CD8-positive, alpha-beta memory T cell (primary cell): ENCODE results near the gene IL10. TPM values are rescaled to one million over a fixed set of nuclear protein-coding genes. Genes with fewer than 3 reads are reported as not detected.
A peak's percentile ranks its signal among the peaks of the same experiment; 100 is the strongest.

Experiments used
- CTCF ChIA-PET: fragments of 350-600 bp; sonication (Branson Sonifier 250); formaldehyde crosslinking; loops from one replicate; lab custom pipeline; 2021; ENCODE audit warnings: antibody characterized with exemption; lab: Charles Lee
- POLR2A ChIA-PET: fragments of 350-600 bp; sonication (Branson Sonifier 250); formaldehyde crosslinking; loops from one replicate; lab custom pipeline; 2021; ENCODE audit warnings: antibody characterized with exemption; lab: Charles Lee
- DNase-seq, 5 donors: peaks; one replicate each; pipeline versions ENCODE4 v3.0.0 to v3.0.0-alpha.2; 2020 to 2022; ENCODE audit warnings: mixed read lengths in 1 of 5
- H3K27ac ChIP-seq: one replicate; pipeline ENCODE4 v1.7.0; 2013; ENCODE audit warnings: low read depth, mild to moderate bottlenecking, low read length, moderate library complexity
- H3K27me3 ChIP-seq: 2 replicates; pipeline ENCODE4 v1.7.0; 2013; ENCODE audit warnings: low read length, mild to moderate bottlenecking; ENCODE audit not compliant: insufficient read depth, poor library complexity, severe bottlenecking
- H3K36me3 ChIP-seq: 2 replicates; pipeline ENCODE4 v1.7.0; 2013; ENCODE audit warnings: mild to moderate bottlenecking, low read length, moderate library complexity; ENCODE audit not compliant: insufficient read depth
- H3K4me1 ChIP-seq: 2 replicates; pipeline ENCODE4 v1.7.0; 2013; ENCODE audit warnings: mild to moderate bottlenecking, low read length, moderate library complexity; ENCODE audit not compliant: insufficient read depth
- H3K4me3 ChIP-seq: 2 replicates; pipeline ENCODE4 v1.7.0; 2013; ENCODE audit warnings: mild to moderate bottlenecking, low read length
- H3K9me3 ChIP-seq: 2 replicates; pipeline ENCODE4 v1.7.0; 2013; ENCODE audit warnings: mild to moderate bottlenecking, low read length
- H3K27ac Mint-ChIP-seq, 8 donors: one replicate each; pipeline ENCODE4 v1.8.0; 2020 to 2021; ENCODE audit warnings: mixed read lengths in 8 of 8, mild to moderate bottlenecking in 6 of 8, inconsistent platforms in 3 of 8, moderate library complexity in 3 of 8
- H3K27me3 Mint-ChIP-seq, 2 donors: one replicate each; pipeline ENCODE4 v1.8.0; 2020 to 2021; ENCODE audit warnings: mixed read lengths in 2 of 2, mild to moderate bottlenecking in 1 of 2, moderate library complexity in 1 of 2
- H3K36me3 Mint-ChIP-seq, 3 donors: one replicate each; pipeline ENCODE4 v1.8.0; 2020 to 2021; ENCODE audit warnings: mixed read lengths in 3 of 3, inconsistent platforms in 1 of 3, mild to moderate bottlenecking in 1 of 3
- H3K4me1 Mint-ChIP-seq, 3 donors: one replicate each; pipeline ENCODE4 v1.8.0; 2020 to 2021; ENCODE audit warnings: mixed read lengths in 3 of 3, inconsistent platforms in 1 of 3, mild to moderate bottlenecking in 1 of 3
- H3K4me3 Mint-ChIP-seq, 7 donors: one replicate each; pipeline ENCODE4 v1.8.0; 2020 to 2021; ENCODE audit warnings: mixed read lengths in 7 of 7, mild to moderate bottlenecking in 6 of 7, moderate library complexity in 4 of 7, inconsistent platforms in 2 of 7
- H3K9me3 Mint-ChIP-seq, 5 donors: one replicate each; pipeline ENCODE4 v1.8.0; 2020 to 2022; ENCODE audit warnings: mixed read lengths in 5 of 5, mild to moderate bottlenecking in 3 of 5, moderate library complexity in 2 of 5, inconsistent platforms in 1 of 5
- polyA plus RNA-seq: library from polyadenylated mRNA; unstranded; fragments of 300-500 nt; fragmentation: Illumina TruSeq; gene quantifications from one replicate; pipeline ENCODE4 v1.2.3, GENCODE V29; 2021
- total RNA-seq, 2 experiments: library from RNA; stranded (reverse); gene quantifications; one replicate each; pipeline ENCODE4 v1.2.3, GENCODE V29; 2021

The IL10 gene
- total and polyA plus RNA-seq, 3 experiments from 2014 or later, result 0.33 to 7.6 (median 7.6) TPM

GRCh38 chr1:206751891-206752290 lies 20.4 kb downstream of the IL10 start:
- Histone ChIP-seq H3K4me3 (no peak overlapping the region), H3K36me3 (no peaks in the 10 kb centered on the region), H3K27ac (no peak overlapping the region), H3K4me1 (peaks cover 11% of the 10 kb centered on the region), H3K9me3 (no peaks in the 10 kb centered on the region), H3K27me3 (no peaks in the 10 kb centered on the region)
- Mint-ChIP-seq H3K4me1 (peaks cover 22 to 30% (median 23%) of the 10 kb centered on the region in 3 donors), H3K4me3 (no peak overlapping the region), H3K9me3 (no peaks in the 10 kb centered on the region), H3K36me3 (peaks cover 0 to 13% (median 2%) of the 10 kb centered on the region in 3 donors), H3K27ac (no peak overlapping the region), H3K27me3 (peaks cover 0 to 5% of the 10 kb centered on the region in 2 donors)
- ChIA-PET CTCF (no interaction called here), POLR2A (no interaction called here)
- no peak for DNase-seq

- Mint-ChIP-seq H3K36me3 (peaks cover 0 to 2% (median 0%) of the 10 kb centered on the region in 3 donors), H3K27me3 (no peaks in the 10 kb centered on the region), H3K4me1 (peaks cover 13 to 34% (median 30%) of the 10 kb centered on the region in 3 donors), H3K27ac (peak overlapping the region in 3 of 8 donors; percentile 15 to 75 (median 48)), H3K4me3 (no peak overlapping the region), H3K9me3 (no peaks in the 10 kb centered on the region)
- Histone ChIP-seq H3K27ac (no peak overlapping the region), H3K27me3 (no peaks in the 10 kb centered on the region), H3K4me1 (peaks cover 12% of the 10 kb centered on the region), H3K9me3 (no peaks in the 10 kb centered on the region), H3K36me3 (no peaks in the 10 kb centered on the region), H3K4me3 (no peak overlapping the region)
- CTCF ChIA-PET, result interaction anchor here (0.6 to 2.5 kb wide), 6 partner anchors 9 to 55 kb away, joined by 3 to 7 read pairs (median 4); no protein-coding TSS in a partner anchor
- no peak for DNase-seq
- POLR2A ChIA-PET, result no interaction called here
Measured at GRCh38 chr1:206748348-206749030, 23.8 kb downstream of the IL10 start.

GRCh38 chr1:206745301-206745700 lies 27.0 kb downstream of the IL10 start:
- H3K27ac Mint-ChIP-seq, result peak overlapping the region in 2 of 8 donors; percentile 29 to 78

GRCh38 chr1:206744683-206745082 lies 27.6 kb downstream of the IL10 start:
- no peak overlapping the region for H3K4me3 ChIP-seq
- H3K27ac Mint-ChIP-seq, result peak overlapping the region in 7 of 8 donors; percentile 18 to 85 (median 40)
- H3K9me3 Mint-ChIP-seq, result no peaks in the 10 kb centered on the region
- peak overlapping the region in 4 of 7 donors; percentile 2 to 57 (median 34) for H3K4me3 Mint-ChIP-seq
- CTCF ChIA-PET, result interaction anchor here (0.8 to 2.3 kb wide), 5 partner anchors 10 to 72 kb away, joined by 3 to 13 read pairs (median 3); no protein-coding TSS in a partner anchor
- H3K9me3 ChIP-seq, result no peaks in the 10 kb centered on the region
- H3K4me1 ChIP-seq, result peaks cover 28% of the 10 kb centered on the region
- H3K27ac ChIP-seq, result no peak overlapping the region
- H3K36me3 ChIP-seq, result no peaks in the 10 kb centered on the region
- peaks cover 30 to 70% (median 53%) of the 10 kb centered on the region in 3 donors for H3K4me1 Mint-ChIP-seq
- no peaks in the 10 kb centered on the region for H3K27me3 Mint-ChIP-seq
- POLR2A ChIA-PET, result interaction anchor here (0.7 kb wide), 1 partner anchor 16 kb away, joined by 4 read pairs; no protein-coding TSS in a partner anchor
- no peaks in the 10 kb centered on the region for H3K27me3 ChIP-seq
- no peak for DNase-seq
- peaks cover 0 to 2% (median 0%) of the 10 kb centered on the region in 3 donors for H3K36me3 Mint-ChIP-seq

More at GRCh38 chr1:206745301-206745700, 27.0 kb downstream of the IL10 start:
- CTCF ChIA-PET, result interaction anchor here (0.8 to 2.3 kb wide), 6 partner anchors 10 to 72 kb away, joined by 3 to 13 read pairs (median 4); no protein-coding TSS in a partner anchor
- Mint-ChIP-seq H3K36me3 (peaks cover 0 to 2% (median 0%) of the 10 kb centered on the region in 3 donors), H3K27me3 (no peaks in the 10 kb centered on the region), H3K4me3 (peak overlapping the region in 1 of 7 donors; percentile 2), H3K9me3 (no peaks in the 10 kb centered on the region), H3K4me1 (peaks cover 25 to 64% (median 46%) of the 10 kb centered on the region in 3 donors)
- Histone ChIP-seq H3K4me1 (peaks cover 22% of the 10 kb centered on the region), H3K27ac (no peak overlapping the region), H3K27me3 (no peaks in the 10 kb centered on the region), H3K36me3 (no peaks in the 10 kb centered on the region), H3K4me3 (no peak overlapping the region), H3K9me3 (no peaks in the 10 kb centered on the region)
- POLR2A ChIA-PET, result interaction anchor here (0.7 kb wide), 3 partner anchors 9 to 96 kb away, joined by 3 to 4 read pairs (median 4); no protein-coding TSS in a partner anchor
- no peak for DNase-seq

GRCh38 chr1:206742719-206743383 lies 29.4 kb downstream of the IL10 start:
- Mint-ChIP-seq H3K9me3 (no peaks in the 10 kb centered on the region), H3K4me3 (peak overlapping the region in 5 of 7 donors; percentile 9 to 49 (median 15)), H3K27me3 (no peaks in the 10 kb centered on the region), H3K4me1 (peaks cover 48 to 82% (median 63%) of the 10 kb centered on the region in 3 donors), H3K27ac (peak overlapping the region in 7 of 8 donors; percentile 10 to 88 (median 55)), H3K36me3 (no peaks in the 10 kb centered on the region)
- Histone ChIP-seq H3K4me3 (no peak overlapping the region), H3K36me3 (no peaks in the 10 kb centered on the region), H3K9me3 (no peaks in the 10 kb centered on the region), H3K27ac (no peak overlapping the region), H3K27me3 (no peaks in the 10 kb centered on the region), H3K4me1 (peaks cover 47% of the 10 kb centered on the region)
- no peak for DNase-seq
- CTCF ChIA-PET, result interaction anchor here (0.8 to 1.4 kb wide), 5 partner anchors 8 to 170 kb away, joined by 3 to 4 read pairs (median 4); no protein-coding TSS in a partner anchor
- POLR2A ChIA-PET, result no interaction called here

GRCh38 chr1:206741142-206741701 lies 31.1 kb downstream of the IL10 start:
- CTCF ChIA-PET, result interaction anchor here (1.3 to 2.1 kb wide), 5 partner anchors 15 to 66 kb away, joined by 3 to 7 read pairs (median 4); no protein-coding TSS in a partner anchor
- Histone ChIP-seq H3K4me3 (no peak overlapping the region), H3K36me3 (no peaks in the 10 kb centered on the region), H3K27ac (no peak overlapping the region), H3K9me3 (no peaks in the 10 kb centered on the region), H3K4me1 (peaks cover 63% of the 10 kb centered on the region), H3K27me3 (no peaks in the 10 kb centered on the region)
- Mint-ChIP-seq H3K4me3 (no peak overlapping the region), H3K27ac (peak overlapping the region in 4 of 8 donors; percentile 30 to 79 (median 60)), H3K27me3 (no peaks in the 10 kb centered on the region), H3K4me1 (peaks cover 64 to 92% (median 79%) of the 10 kb centered on the region in 3 donors), H3K9me3 (no peaks in the 10 kb centered on the region), H3K36me3 (no peaks in the 10 kb centered on the region)
- POLR2A ChIA-PET, result interaction anchor here (0.5 kb wide), 1 partner anchor 76 kb away, joined by 3 read pairs; no protein-coding TSS in a partner anchor
- DNase-seq, result no peak

- Histone ChIP-seq H3K9me3 (no peaks in the 10 kb centered on the region), H3K4me1 (peaks cover 72% of the 10 kb centered on the region), H3K27ac (no peak overlapping the region), H3K4me3 (no peak overlapping the region), H3K36me3 (no peaks in the 10 kb centered on the region), H3K27me3 (no peaks in the 10 kb centered on the region)
- Mint-ChIP-seq H3K4me1 (peaks cover 74 to 92% (median 87%) of the 10 kb centered on the region in 3 donors), H3K9me3 (no peaks in the 10 kb centered on the region), H3K36me3 (peaks cover 0 to 8% (median 0%) of the 10 kb centered on the region in 3 donors), H3K27ac (peak overlapping the region; percentile 73 to 98 (median 92)), H3K4me3 (peak overlapping the region; percentile 14 to 79 (median 71)), H3K27me3 (no peaks in the 10 kb centered on the region)
- peak in 1 of 5 donors; percentile 59 for DNase-seq
- POLR2A ChIA-PET, result interaction anchor here (0.6 to 1.2 kb wide), 2 partner anchors 169 to 182 kb away, joined by 3 to 4 read pairs; no protein-coding TSS in a partner anchor
- CTCF ChIA-PET, result interaction anchor here (0.8 to 2.1 kb wide), 11 partner anchors 9 to 243 kb away, joined by 3 to 8 read pairs (median 4); no protein-coding TSS in a partner anchor
Measured at GRCh38 chr1:206739411-206740076, 32.8 kb downstream of the IL10 start.
